Neural cell (in vitro differentiated cells): Measurements from ENCODE around the gene NAB2. TPM values are rescaled to one million over a fixed set of nuclear protein-coding genes. Genes with fewer than 3 reads are reported as not detected.

Source experiments
- H2AFZ ChIP-seq: fragments of 200-600, 300-800 bp; sonication (generic), shearing (Covaris generic); 2 replicates; pipeline ENCODE4 v1.6.0; 2014; ENCODE audit warnings: low read depth, mild to moderate bottlenecking, antibody characterized with exemption, low read length, moderate library complexity
- H3F3A ChIP-seq: fragments of 200-600 bp; shearing (Covaris generic); 2 replicates; pipeline ENCODE4 v1.6.1; 2016; ENCODE audit warnings: mild to moderate bottlenecking, moderate library complexity, mixed read lengths, antibody characterized with exemption, low read length; ENCODE audit not compliant: insufficient read depth, poor library complexity, severe bottlenecking
- H3K27ac ChIP-seq: fragments of 200-600, 300-800 bp; sonication (generic), shearing (Covaris generic); 2 replicates; pipeline ENCODE4 v1.5.1; 2014; ENCODE audit warnings: mild to moderate bottlenecking, low read length, moderate library complexity
- H3K27me3 ChIP-seq: fragments of 300-800, 200-600 bp; sonication (generic), shearing (Covaris generic); 2 replicates; pipeline ENCODE4 v1.6.0; 2014; ENCODE audit warnings: mild to moderate bottlenecking, low read depth, low read length, moderate library complexity; ENCODE audit not compliant: insufficient read depth
- H3K36me3 ChIP-seq: fragments of 300-800, 200-600 bp; sonication (generic), shearing (Covaris generic); 2 replicates; pipeline ENCODE4 v1.5.1; 2014; ENCODE audit warnings: mild to moderate bottlenecking, antibody characterized with exemption, low read length, moderate library complexity; ENCODE audit not compliant: insufficient read depth
- H3K4me2 ChIP-seq: fragments of 300-800, 200-600 bp; sonication (generic), shearing (Covaris generic); 2 replicates; pipeline ENCODE4 v1.6.0; 2014; ENCODE audit warnings: mild to moderate bottlenecking, low read length
- H3K4me3 ChIP-seq: fragments of 300-800, 200-600 bp; sonication (generic), shearing (Covaris generic); 2 replicates; pipeline ENCODE4 v1.5.1; 2014; ENCODE audit warnings: mild to moderate bottlenecking, low read length, moderate library complexity
- H3K79me2 ChIP-seq: fragments of 200-600 bp; shearing (Covaris generic); replicated peaks from 2 replicates; pipeline ENCODE4 v1.6.0; 2014; ENCODE audit warnings: mild to moderate bottlenecking, low read length, moderate library complexity; ENCODE audit not compliant: insufficient read depth
- H3K9ac ChIP-seq: fragments of 300-800, 200-600 bp; sonication (generic), shearing (Covaris generic); 2 replicates; pipeline ENCODE4 v1.6.1; 2016; ENCODE audit warnings: mild to moderate bottlenecking, low read length, mixed read lengths
- H3K9me2 ChIP-seq: fragments of 200-600 bp; shearing (Covaris generic); 2 replicates; pipeline ENCODE4 v1.6.1; 2016; ENCODE audit warnings: mild to moderate bottlenecking, low read length, mixed read lengths; ENCODE audit not compliant: insufficient read depth
- H3K9me3 ChIP-seq: fragments of 200-600, 300-800 bp; sonication (generic), shearing (Covaris generic); 2 replicates; pipeline ENCODE4 v1.6.1; 2016; ENCODE audit warnings: mild to moderate bottlenecking, mixed run types, low read length, moderate library complexity, mixed read lengths
- H4K20me1 ChIP-seq: fragments of 200-600 bp; shearing (Covaris generic); 2 replicates; pipeline ENCODE4 v1.6.1; 2016; ENCODE audit warnings: mild to moderate bottlenecking, mixed run types; ENCODE audit not compliant: insufficient read depth
- EP300 ChIP-seq: fragments of 450-650 bp; conservative IDR thresholded peaks from 2 replicates; pipeline ENCODE4 v1.6.1; 2014; ENCODE audit warnings: antibody characterized with exemption, mild to moderate bottlenecking, moderate library complexity; ENCODE audit not compliant: poor library complexity, severe bottlenecking
- EZH2 ChIP-seq: fragments of 200-600, 300-800 bp; shearing (Covaris generic), sonication (generic); IDR thresholded peaks from 2 replicates; pipeline ENCODE4 v1.6.1; 2014; ENCODE audit warnings: antibody characterized with exemption, low read length, borderline replicate concordance, mild to moderate bottlenecking; ENCODE audit not compliant: insufficient read depth, poor library complexity, severe bottlenecking
- MXI1 ChIP-seq: fragments of 450-650 bp; conservative IDR thresholded peaks from 2 replicates; pipeline ENCODE4 v1.6.1; 2014; ENCODE audit warnings: antibody characterized with exemption, mild to moderate bottlenecking; ENCODE audit not compliant: poor library complexity, severe bottlenecking
- POLR2AphosphoS5 ChIP-seq: IDR thresholded peaks from 2 replicates; pipeline ENCODE4 v1.6.1; 2012
- RAD21 ChIP-seq: fragments of 450-650 bp; conservative IDR thresholded peaks from 2 replicates; pipeline ENCODE4 v1.6.1; 2014; ENCODE audit warnings: antibody characterized with exemption, mild to moderate bottlenecking, moderate library complexity
- SMC3 ChIP-seq: fragments of 450-650 bp; conservative IDR thresholded peaks from 2 replicates; pipeline ENCODE4 v1.6.1; 2014; ENCODE audit warnings: antibody characterized with exemption, mild to moderate bottlenecking, moderate library complexity; ENCODE audit not compliant: poor library complexity
- TAF1 ChIP-seq: IDR thresholded peaks from 2 replicates; pipeline ENCODE4 v1.6.1; 2012; ENCODE audit warnings: low read depth
- polyA plus RNA-seq: library from polyadenylated mRNA; depleted of rRNA; stranded (reverse); fragments of >200 nt; gene quantifications from 2 replicates; pipeline ENCODE4 v1.2.3, GENCODE V29; 2014
- TF ChIP-seq, protein P1 (sequence below): IDR thresholded peaks from 2 replicates; pipeline ENCODE4 v1.6.1; 2012; ENCODE audit warnings: borderline replicate concordance
- TF ChIP-seq, protein P2 (sequence below): fragments of 450-650 bp; IDR thresholded peaks from 2 replicates; pipeline ENCODE4 v1.5.1; 2014; ENCODE audit warnings: antibody characterized with exemption, mild to moderate bottlenecking, moderate library complexity; ENCODE audit not compliant: poor library complexity, severe bottlenecking

The NAB2 gene
- polyA plus RNA-seq, 1 donor from 2014 or later = 15.6 TPM

DNA sequence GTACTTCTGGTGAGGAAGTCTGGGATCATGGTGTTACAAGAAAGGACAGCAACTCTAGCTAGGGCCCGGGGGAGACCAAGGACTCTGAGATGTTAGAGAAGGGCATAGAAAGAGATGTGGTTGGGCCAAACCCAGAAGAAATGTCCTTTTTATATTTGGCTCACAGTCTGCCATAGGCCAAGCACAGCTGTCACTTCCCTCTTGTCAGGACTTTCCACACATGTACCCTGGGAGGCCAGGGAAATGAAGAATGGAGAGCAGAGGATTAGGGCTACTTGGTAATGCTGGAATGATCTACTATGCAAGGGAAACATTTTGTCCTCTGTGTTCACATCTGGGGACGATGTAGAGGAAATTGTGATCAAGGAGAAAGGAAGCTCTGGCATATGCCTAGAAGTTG lies 48.2 kb upstream of the NAB2 start:
- Histone ChIP-seq H3K9ac (no peak overlapping the region), H3F3A (no peaks in the 10 kb centered on the region), H4K20me1 (no peaks in the 10 kb centered on the region), H3K79me2 (no peaks in the 10 kb centered on the region), H3K4me3 (no peak overlapping the region), H3K27ac (no peak overlapping the region), H3K9me2 (no peaks in the 10 kb centered on the region), H3K36me3 (no peaks in the 10 kb centered on the region), H3K9me3 (no peaks in the 10 kb centered on the region), H3K4me2 (no peak overlapping the region), H2AFZ (no peak overlapping the region), H3K27me3 (no peaks in the 10 kb centered on the region)
- TF ChIP-seq EZH2 (no peak), MXI1 (no peak), EP300 (no peak), RAD21 (no peak), TAF1 (no peak), POLR2AphosphoS5 (no peak), SMC3 (no peak)
- TF ChIP-seq, protein P1, sequence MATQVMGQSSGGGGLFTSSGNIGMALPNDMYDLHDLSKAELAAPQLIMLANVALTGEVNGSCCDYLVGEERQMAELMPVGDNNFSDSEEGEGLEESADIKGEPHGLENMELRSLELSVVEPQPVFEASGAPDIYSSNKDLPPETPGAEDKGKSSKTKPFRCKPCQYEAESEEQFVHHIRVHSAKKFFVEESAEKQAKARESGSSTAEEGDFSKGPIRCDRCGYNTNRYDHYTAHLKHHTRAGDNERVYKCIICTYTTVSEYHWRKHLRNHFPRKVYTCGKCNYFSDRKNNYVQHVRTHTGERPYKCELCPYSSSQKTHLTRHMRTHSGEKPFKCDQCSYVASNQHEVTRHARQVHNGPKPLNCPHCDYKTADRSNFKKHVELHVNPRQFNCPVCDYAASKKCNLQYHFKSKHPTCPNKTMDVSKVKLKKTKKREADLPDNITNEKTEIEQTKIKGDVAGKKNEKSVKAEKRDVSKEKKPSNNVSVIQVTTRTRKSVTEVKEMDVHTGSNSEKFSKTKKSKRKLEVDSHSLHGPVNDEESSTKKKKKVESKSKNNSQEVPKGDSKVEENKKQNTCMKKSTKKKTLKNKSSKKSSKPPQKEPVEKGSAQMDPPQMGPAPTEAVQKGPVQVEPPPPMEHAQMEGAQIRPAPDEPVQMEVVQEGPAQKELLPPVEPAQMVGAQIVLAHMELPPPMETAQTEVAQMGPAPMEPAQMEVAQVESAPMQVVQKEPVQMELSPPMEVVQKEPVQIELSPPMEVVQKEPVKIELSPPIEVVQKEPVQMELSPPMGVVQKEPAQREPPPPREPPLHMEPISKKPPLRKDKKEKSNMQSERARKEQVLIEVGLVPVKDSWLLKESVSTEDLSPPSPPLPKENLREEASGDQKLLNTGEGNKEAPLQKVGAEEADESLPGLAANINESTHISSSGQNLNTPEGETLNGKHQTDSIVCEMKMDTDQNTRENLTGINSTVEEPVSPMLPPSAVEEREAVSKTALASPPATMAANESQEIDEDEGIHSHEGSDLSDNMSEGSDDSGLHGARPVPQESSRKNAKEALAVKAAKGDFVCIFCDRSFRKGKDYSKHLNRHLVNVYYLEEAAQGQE = no peak
- TF ChIP-seq, protein P2, sequence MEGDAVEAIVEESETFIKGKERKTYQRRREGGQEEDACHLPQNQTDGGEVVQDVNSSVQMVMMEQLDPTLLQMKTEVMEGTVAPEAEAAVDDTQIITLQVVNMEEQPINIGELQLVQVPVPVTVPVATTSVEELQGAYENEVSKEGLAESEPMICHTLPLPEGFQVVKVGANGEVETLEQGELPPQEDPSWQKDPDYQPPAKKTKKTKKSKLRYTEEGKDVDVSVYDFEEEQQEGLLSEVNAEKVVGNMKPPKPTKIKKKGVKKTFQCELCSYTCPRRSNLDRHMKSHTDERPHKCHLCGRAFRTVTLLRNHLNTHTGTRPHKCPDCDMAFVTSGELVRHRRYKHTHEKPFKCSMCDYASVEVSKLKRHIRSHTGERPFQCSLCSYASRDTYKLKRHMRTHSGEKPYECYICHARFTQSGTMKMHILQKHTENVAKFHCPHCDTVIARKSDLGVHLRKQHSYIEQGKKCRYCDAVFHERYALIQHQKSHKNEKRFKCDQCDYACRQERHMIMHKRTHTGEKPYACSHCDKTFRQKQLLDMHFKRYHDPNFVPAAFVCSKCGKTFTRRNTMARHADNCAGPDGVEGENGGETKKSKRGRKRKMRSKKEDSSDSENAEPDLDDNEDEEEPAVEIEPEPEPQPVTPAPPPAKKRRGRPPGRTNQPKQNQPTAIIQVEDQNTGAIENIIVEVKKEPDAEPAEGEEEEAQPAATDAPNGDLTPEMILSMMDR = no peak

- Histone ChIP-seq H3K9me2 (no peaks in the 10 kb centered on the region), H3K36me3 (no peaks in the 10 kb centered on the region)
Measured at GRCh38 chr12:57042695-57043094, 46.2 kb upstream of the NAB2 start.

More at GRCh38 chr12:57042695-57043094, 46.2 kb upstream of the NAB2 start:
- no peak overlapping the region for H2AFZ ChIP-seq
- H3K79me2 ChIP-seq = no peaks in the 10 kb centered on the region
- no peaks in the 10 kb centered on the region for H3K27me3 ChIP-seq
- H3K27ac ChIP-seq = no peak overlapping the region
- TF ChIP-seq EZH2 (no peak), SMC3 (no peak), TAF1 (no peak), EP300 (no peak), MXI1 (no peak)
- TF ChIP-seq, protein P2 = no peak
- H3K4me3 ChIP-seq = no peak overlapping the region
- H4K20me1 ChIP-seq = no peaks in the 10 kb centered on the region
- H3K4me2 ChIP-seq = no peak overlapping the region
- no peaks in the 10 kb centered on the region for H3F3A ChIP-seq
- no peak overlapping the region for H3K9ac ChIP-seq
- H3K9me3 ChIP-seq = no peaks in the 10 kb centered on the region
